Lung microvascular endothelial cell (primary cell): ENCODE results near the gene TTC32. TPM values are rescaled to one million over a fixed set of nuclear protein-coding genes. Genes with fewer than 3 reads are reported as not detected.

Source experiments
- DNase-seq, 2 donors: peaks; one replicate each; pipeline versions ENCODE4 v3.0.0 to v3.0.0-alpha.2; 2010; ENCODE audit warnings: low read depth in 2 of 2
- total RNA-seq: library from RNA; depleted of rRNA; stranded (reverse); fragments of >200 nt; gene quantifications from 2 replicates; pipeline ENCODE4 v1.2.1, GENCODE V29; 2014

Gene TTC32
- total RNA-seq, 1 donor from 2014 or later, result 8.3 TPM

GRCh38 chr2:19878268-19879046 is 23.3 kb downstream of the TTC32 start:
- DNase-seq, result no peak

- no peak for DNase-seq
These were observed 25.0 kb downstream of the TTC32 start for GRCh38 chr2:19876751-19877150.

- DNase-seq, result no peak
These were observed 26.5 kb downstream of the TTC32 start for GRCh38 chr2:19875280-19875679.

GRCh38 chr2:19874726-19875125 is 27.1 kb downstream of the TTC32 start:
- no peak for DNase-seq

GRCh38 chr2:19873014-19873413 is 28.8 kb downstream of the TTC32 start:
- DNase-seq, result no peak

GRCh38 chr2:19872302-19872701 is 29.5 kb downstream of the TTC32 start:
- DNase-seq, result no peak

GRCh38 chr2:19871836-19872235 is 29.9 kb downstream of the TTC32 start:
- no peak for DNase-seq

- no peak for DNase-seq
These were observed 31.0 kb downstream of the TTC32 start for GRCh38 chr2:19870792-19871191.

GRCh38 chr2:19868701-19869580 is 32.8 kb downstream of the TTC32 start:
- peak; percentile 8 to 39 for DNase-seq

GRCh38 chr2:19868224-19868623 is 33.6 kb downstream of the TTC32 start:
- DNase-seq, result no peak

GRCh38 chr2:19866771-19867170 is 35.0 kb downstream of the TTC32 start:
- DNase-seq, result no peak

GRCh38 chr2:19865151-19865550 is 36.6 kb downstream of the TTC32 start:
- DNase-seq, result no peak

GRCh38 chr2:19864381-19864780 is 37.4 kb downstream of the TTC32 start:
- DNase-seq, result no peak

GRCh38 chr2:19863303-19864041 is 38.3 kb downstream of the TTC32 start:
- DNase-seq, result peak; percentile 50 to 73

GRCh38 chr2:19861813-19862212 is 40.0 kb downstream of the TTC32 start:
- peak in 1 of 2 donors; percentile 10 for DNase-seq

- no peak for DNase-seq
These were observed 41.8 kb downstream of the TTC32 start for GRCh38 chr2:19860022-19860421.

- DNase-seq, result no peak
These were observed 42.2 kb downstream of the TTC32 start for GRCh38 chr2:19859565-19859964.

- no peak for DNase-seq
These were observed 44.0 kb downstream of the TTC32 start for GRCh38 chr2:19857806-19858205.

- DNase-seq, result peak; percentile 24 to 30
These were observed 44.7 kb downstream of the TTC32 start for GRCh38 chr2:19857100-19857499.

- no peak for DNase-seq
These were observed 46.0 kb downstream of the TTC32 start for GRCh38 chr2:19855542-19856431.
